HEK293 (cell line): ENCODE measurements around the gene CTF1.

ENCODE experiments used
- GLI4 ChIP-seq: fragments of 450-650 bp; formaldehyde crosslinking; IDR thresholded peaks from 2 replicates; pipeline ENCODE4 v1.5.1; 2016; ENCODE audit warnings: missing biosample characterization, missing genetic modification characterization
- KLF1 ChIP-seq: fragments of 450-650 bp; formaldehyde crosslinking; IDR thresholded peaks from 2 replicates; pipeline ENCODE4 v1.5.1; 2016; ENCODE audit warnings: missing biosample characterization, missing genetic modification characterization
- KLF10 ChIP-seq: fragments of 450-650 bp; IDR thresholded peaks from 2 replicates; pipeline ENCODE4 v1.5.1; 2018; ENCODE audit warnings: missing biosample characterization, mild to moderate bottlenecking, missing genetic modification characterization
- SP2 ChIP-seq: fragments of 450-650 bp; formaldehyde crosslinking; IDR thresholded peaks from 2 replicates; pipeline ENCODE4 v1.5.1; 2016; ENCODE audit warnings: missing biosample characterization, missing genetic modification characterization
- SP7 ChIP-seq: fragments of 450-650 bp; formaldehyde crosslinking; IDR thresholded peaks from 2 replicates; pipeline ENCODE4 v1.5.1; 2016; ENCODE audit warnings: missing biosample characterization, missing genetic modification characterization
- TCF7L2 ChIP-seq: IDR thresholded peaks from 2 replicates; pipeline ENCODE4 v1.6.1; 2011; ENCODE audit warnings: low read depth, mild to moderate bottlenecking, inconsistent platforms, low read length, moderate library complexity, borderline replicate concordance
- ZBTB11 ChIP-seq: fragments of 450-650 bp; formaldehyde crosslinking; conservative IDR thresholded peaks from 2 replicates; pipeline ENCODE4 v1.5.1; 2016; ENCODE audit warnings: low read depth, missing biosample characterization, missing genetic modification characterization
- ZBTB7A ChIP-seq: fragments of 450-650 bp; formaldehyde crosslinking; IDR thresholded peaks from 2 replicates; pipeline ENCODE4 v1.5.1; 2016; ENCODE audit warnings: low read depth, missing biosample characterization, missing genetic modification characterization
- ZEB2 ChIP-seq: fragments of 450-650 bp; formaldehyde crosslinking; IDR thresholded peaks from 2 replicates; pipeline ENCODE4 v1.5.1; 2016; ENCODE audit warnings: missing biosample characterization, missing genetic modification characterization
- ZNF10 ChIP-seq: fragments of 450-650 bp; formaldehyde crosslinking; IDR thresholded peaks from 2 replicates; pipeline ENCODE4 v1.5.1; 2017; ENCODE audit warnings: missing biosample characterization, missing genetic modification characterization
- ZNF155 ChIP-seq: fragments of 450-650 bp; formaldehyde crosslinking; IDR thresholded peaks from 2 replicates; pipeline ENCODE4 v1.5.1; 2016; ENCODE audit warnings: missing biosample characterization, missing genetic modification characterization
- ZNF16 ChIP-seq: fragments of 450-650 bp; formaldehyde crosslinking; IDR thresholded peaks from 2 replicates; pipeline ENCODE4 v1.5.1; 2016; ENCODE audit warnings: low read depth, missing biosample characterization, missing genetic modification characterization
- ZNF175 ChIP-seq: fragments of 450-650 bp; formaldehyde crosslinking; IDR thresholded peaks from 2 replicates; pipeline ENCODE4 v1.5.1; 2016; ENCODE audit warnings: missing biosample characterization, missing genetic modification characterization
- ZNF202 ChIP-seq: fragments of 450-650 bp; formaldehyde crosslinking; IDR thresholded peaks from 2 replicates; pipeline ENCODE4 v1.5.1; 2016; ENCODE audit warnings: missing biosample characterization, missing genetic modification characterization, borderline replicate concordance
- ZNF350 ChIP-seq: fragments of 450-650 bp; formaldehyde crosslinking; IDR thresholded peaks from 2 replicates; pipeline ENCODE4 v1.5.0; 2017; ENCODE audit warnings: missing biosample characterization, mild to moderate bottlenecking, missing genetic modification characterization
- ZNF391 ChIP-seq: fragments of 450-650 bp; formaldehyde crosslinking; IDR thresholded peaks from 2 replicates; pipeline ENCODE4 v1.5.1; 2016; ENCODE audit warnings: low read depth, missing biosample characterization, missing genetic modification characterization, borderline replicate concordance
- ZNF423 ChIP-seq: fragments of 450-650 bp; formaldehyde crosslinking; IDR thresholded peaks from 2 replicates; pipeline ENCODE4 v1.5.1; 2016; ENCODE audit warnings: missing biosample characterization, missing genetic modification characterization
- ZNF426 ChIP-seq: fragments of 450-650 bp; formaldehyde crosslinking; IDR thresholded peaks from 2 replicates; pipeline ENCODE4 v1.5.1; 2017; ENCODE audit warnings: missing biosample characterization, missing genetic modification characterization, mild to moderate bottlenecking, inconsistent platforms, moderate library complexity
- ZNF518A ChIP-seq: fragments of 450-650 bp; formaldehyde crosslinking; conservative IDR thresholded peaks from 2 replicates; pipeline ENCODE4 v1.5.1; 2016; ENCODE audit warnings: low read depth, missing biosample characterization, missing genetic modification characterization
- ZNF521 ChIP-seq: fragments of 450-650 bp; formaldehyde crosslinking; IDR thresholded peaks from 2 replicates; pipeline ENCODE4 v1.5.1; 2017; ENCODE audit warnings: missing biosample characterization, mild to moderate bottlenecking, missing genetic modification characterization
- ZNF549 ChIP-seq: fragments of 450-650 bp; IDR thresholded peaks from 2 replicates; pipeline ENCODE4 v1.5.1; 2018; ENCODE audit warnings: missing biosample characterization, missing genetic modification characterization, mild to moderate bottlenecking, inconsistent platforms, moderate library complexity
- ZNF555 ChIP-seq: fragments of 450-650 bp; formaldehyde crosslinking; conservative IDR thresholded peaks from 2 replicates; pipeline ENCODE4 v1.5.1; 2017; ENCODE audit warnings: missing biosample characterization, mild to moderate bottlenecking, missing genetic modification characterization, inconsistent platforms
- ZNF580 ChIP-seq: fragments of 450-650 bp; formaldehyde crosslinking; IDR thresholded peaks from 2 replicates; pipeline ENCODE4 v1.5.1; 2016; ENCODE audit warnings: missing biosample characterization, missing genetic modification characterization
- ZNF585B ChIP-seq: fragments of 450-650 bp; formaldehyde crosslinking; IDR thresholded peaks from 2 replicates; pipeline ENCODE4 v1.5.1; 2016; ENCODE audit warnings: missing biosample characterization, missing genetic modification characterization
- ZNF621 ChIP-seq: fragments of 450-650 bp; formaldehyde crosslinking; IDR thresholded peaks from 2 replicates; pipeline ENCODE4 v1.5.1; 2017; ENCODE audit warnings: missing biosample characterization, missing genetic modification characterization
- ZNF623 ChIP-seq: fragments of 450-650 bp; formaldehyde crosslinking; IDR thresholded peaks from 2 replicates; pipeline ENCODE4 v1.5.1; 2016; ENCODE audit warnings: missing biosample characterization, missing genetic modification characterization
- ZNF785 ChIP-seq: fragments of 450-650 bp; formaldehyde crosslinking; IDR thresholded peaks from 2 replicates; pipeline ENCODE4 v1.5.1; 2016; ENCODE audit warnings: missing biosample characterization, missing genetic modification characterization
- ZNF843 ChIP-seq: fragments of 450-650 bp; formaldehyde crosslinking; IDR thresholded peaks from 2 replicates; pipeline ENCODE4 v1.5.1; 2016; ENCODE audit warnings: missing biosample characterization, missing genetic modification characterization
- ZSCAN18 ChIP-seq: fragments of 450-650 bp; formaldehyde crosslinking; IDR thresholded peaks from 2 replicates; pipeline ENCODE4 v1.5.1; 2016; ENCODE audit warnings: missing biosample characterization, missing genetic modification characterization
- TF ChIP-seq, protein P1 (sequence below): fragments of 450-650 bp; formaldehyde crosslinking; IDR thresholded peaks from 2 replicates; pipeline ENCODE4 v1.5.1; 2016; ENCODE audit warnings: missing biosample characterization, missing genetic modification characterization

The CTF1 gene

DNA sequence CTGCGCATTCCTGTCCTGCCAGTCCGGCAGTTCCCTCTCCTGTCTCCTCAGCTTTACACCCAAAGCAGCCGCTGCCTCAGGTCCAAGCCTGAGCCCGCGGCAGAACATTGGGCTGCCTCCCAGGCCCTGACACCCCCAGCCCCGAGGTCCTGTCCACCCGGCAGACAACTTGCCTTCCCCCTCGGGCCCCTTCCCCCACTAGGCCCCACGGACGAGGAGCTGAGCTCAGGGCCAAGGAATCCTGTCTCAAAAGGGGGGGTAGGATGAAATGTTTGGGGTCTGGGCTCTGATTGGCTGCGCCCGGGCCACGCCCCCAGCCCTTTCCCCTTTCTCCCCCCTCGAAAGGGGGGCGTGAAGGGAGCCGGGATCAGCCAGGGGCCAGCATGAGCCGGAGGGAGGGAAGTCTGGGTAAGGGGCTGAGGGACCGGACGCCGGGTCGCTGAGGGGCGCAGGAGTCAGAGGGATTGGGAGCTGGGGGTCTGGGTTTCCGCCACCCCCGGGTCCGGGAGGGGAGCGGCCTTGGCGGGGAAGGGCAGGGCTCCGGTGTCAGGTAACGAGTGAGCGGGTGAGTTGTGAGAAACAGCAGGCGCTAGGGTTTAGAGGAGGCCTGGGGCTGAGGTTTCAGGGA is at the start of gene CTF1 (continued):
- no peak for TF ChIP-seq ZNF585B
- no peak for TF ChIP-seq ZNF10
- no peak for TF ChIP-seq ZNF391 (tag by site-specific recombination)
- TF ChIP-seq KLF1, result peak; percentile 68
- TF ChIP-seq ZNF623, result no peak
- 0 out of 2 replicates have a peak, but pooled peaks have one; percentile 24 for TF ChIP-seq ZBTB7A (tag by site-specific recombination)
- TF ChIP-seq ZNF16 (tag by site-specific recombination), result no peak
- TF ChIP-seq ZNF843 (tag by site-specific recombination), result no peak
- no peak for TF ChIP-seq ZNF350 (tag by site-specific recombination)
- TF ChIP-seq GLI4 (tag by site-specific recombination), result no peak
- no peak for TF ChIP-seq ZNF580 (tag by site-specific recombination)
- no peak for TF ChIP-seq ZNF426 (tag by site-specific recombination)
- TF ChIP-seq KLF10 (tag by site-specific recombination), result peak; percentile 98
- TF ChIP-seq ZNF518A (tag by site-specific recombination), result no peak
- TF ChIP-seq ZNF555 (tag by site-specific recombination), result no peak
- TF ChIP-seq ZNF155, result no peak
- TF ChIP-seq ZNF621, result no peak
- TF ChIP-seq SP2 (tag by site-specific recombination), result peak; percentile 68
- peak; percentile 30; the same call in 1 of the 2 replicates for TF ChIP-seq ZEB2 (tag by site-specific recombination)
- no peak for TF ChIP-seq ZBTB11 (tag by site-specific recombination)
- TF ChIP-seq, protein P1, sequence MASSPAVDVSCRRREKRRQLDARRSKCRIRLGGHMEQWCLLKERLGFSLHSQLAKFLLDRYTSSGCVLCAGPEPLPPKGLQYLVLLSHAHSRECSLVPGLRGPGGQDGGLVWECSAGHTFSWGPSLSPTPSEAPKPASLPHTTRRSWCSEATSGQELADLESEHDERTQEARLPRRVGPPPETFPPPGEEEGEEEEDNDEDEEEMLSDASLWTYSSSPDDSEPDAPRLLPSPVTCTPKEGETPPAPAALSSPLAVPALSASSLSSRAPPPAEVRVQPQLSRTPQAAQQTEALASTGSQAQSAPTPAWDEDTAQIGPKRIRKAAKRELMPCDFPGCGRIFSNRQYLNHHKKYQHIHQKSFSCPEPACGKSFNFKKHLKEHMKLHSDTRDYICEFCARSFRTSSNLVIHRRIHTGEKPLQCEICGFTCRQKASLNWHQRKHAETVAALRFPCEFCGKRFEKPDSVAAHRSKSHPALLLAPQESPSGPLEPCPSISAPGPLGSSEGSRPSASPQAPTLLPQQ (tag by site-specific recombination), result no peak
- TF ChIP-seq TCF7L2, result no peak
- no peak for TF ChIP-seq ZSCAN18 (tag by site-specific recombination)
- no peak for TF ChIP-seq ZNF785 (tag by site-specific recombination)
- TF ChIP-seq ZNF549 (tag by site-specific recombination), result no peak
- TF ChIP-seq ZNF202 (tag by site-specific recombination), result no peak
- no peak for TF ChIP-seq ZNF175 (tag by site-specific recombination)
- TF ChIP-seq ZNF521, result no peak
- TF ChIP-seq ZNF423 (tag by site-specific recombination), result no peak
- peak; percentile 57 for TF ChIP-seq SP7 (tag by site-specific recombination)
